ENCODE data around the gene ETFDH.
"Not testable (repeated sequence)": the region's sequence is repeated elsewhere in the genome, so short reads cannot be mapped to it uniquely, and the experiment has no call there.

ETFDH gene

GRCh38 chr4:158681629-158682028 is 9.5 kb downstream of the ETFDH start:
- DNase-seq: no peak

GRCh38 chr4:158682066-158682465 is 10.0 kb downstream of the ETFDH start:
- no peak for DNase-seq

GRCh38 chr4:158688813-158689212 is 16.7 kb downstream of the ETFDH start:
- DNase-seq: no peak

- no peak for DNase-seq
Measured at GRCh38 chr4:158704274-158704673, 32.2 kb downstream of the ETFDH start.

- DNase-seq: peak; percentile 54
Measured at GRCh38 chr4:158710814-158711213, 38.7 kb downstream of the ETFDH start.

GRCh38 chr4:158712622-158713021 is 40.5 kb downstream of the ETFDH start:
- DNase-seq: not testable (repeated sequence)

GRCh38 chr4:158714937-158715336 is 42.8 kb downstream of the ETFDH start:
- DNase-seq: no peak

- no peak for DNase-seq
Measured at GRCh38 chr4:158715802-158716201, 43.7 kb downstream of the ETFDH start.

GRCh38 chr4:158721680-158722079 is 49.6 kb downstream of the ETFDH start:
- no peak for DNase-seq

- peak; percentile 51 for DNase-seq
Measured at GRCh38 chr4:158722291-158722916, 50.3 kb downstream of the ETFDH start.

GRCh38 chr4:158722917-158723793 is 51.1 kb downstream of the ETFDH start, which contains the start of gene PPID:
PPID (minus strand) TSS chr4:158723396; CDS start chr4:158723288, 108 bp downstream.
- DNase-seq: peak; percentile 95

- no peak for DNase-seq
Measured at GRCh38 chr4:158724637-158725036, 52.5 kb downstream of the ETFDH start.

- no peak for DNase-seq
Measured at GRCh38 chr4:158726633-158727032, 54.5 kb downstream of the ETFDH start.

GRCh38 chr4:158728236-158728635 is 56.1 kb downstream of the ETFDH start:
- DNase-seq: no peak

GRCh38 chr4:158729716-158730559 is 57.8 kb downstream of the ETFDH start:
- peak; percentile 85 for DNase-seq

GRCh38 chr4:158738866-158739265 is 66.8 kb downstream of the ETFDH start:
- no peak for DNase-seq

- no peak for DNase-seq
Measured at GRCh38 chr4:158739600-158739999, 67.5 kb downstream of the ETFDH start.

- DNase-seq: no peak
Measured at GRCh38 chr4:158741326-158742021, 69.4 kb downstream of the ETFDH start.

GRCh38 chr4:158746537-158746936 is 74.4 kb downstream of the ETFDH start:
- not testable (repeated sequence) for DNase-seq

- no peak for DNase-seq
Measured at GRCh38 chr4:158750379-158750778, 78.3 kb downstream of the ETFDH start.

GRCh38 chr4:158754385-158755180 is 82.5 kb downstream of the ETFDH start:
- DNase-seq: no peak

GRCh38 chr4:158755819-158756218 is 83.7 kb downstream of the ETFDH start:
- not testable (repeated sequence) for DNase-seq
